Adipocyte (in vitro differentiated cells): ENCODE data around the gene FAM89B.

Experiments used
- DNase-seq: peaks from one replicate; pipeline ENCODE4 v3.0.0-alpha.2; 2015; ENCODE audit warnings: low read depth
- H3K27me3 ChIP-seq: replicated peaks from 2 replicates; pipeline ENCODE4 v1.7.0; 2013; ENCODE audit warnings: mild to moderate bottlenecking, low read length, moderate library complexity; ENCODE audit not compliant: control insufficient read depth, insufficient read depth
- H3K36me3 ChIP-seq: 2 replicates; pipeline ENCODE4 v1.7.0; 2013; ENCODE audit warnings: low read length, mild to moderate bottlenecking, moderate library complexity; ENCODE audit not compliant: control insufficient read depth, insufficient read depth, severe bottlenecking
- H3K4me1 ChIP-seq: 2 replicates; pipeline ENCODE4 v1.7.0; 2013; ENCODE audit warnings: mild to moderate bottlenecking, low read length, moderate library complexity; ENCODE audit not compliant: control insufficient read depth, insufficient read depth
- H3K4me3 ChIP-seq: 2 replicates; pipeline ENCODE4 v1.7.0; 2013; ENCODE audit warnings: mild to moderate bottlenecking, low read length, moderate library complexity
- H3K9ac ChIP-seq: 2 replicates; pipeline ENCODE4 v1.7.0; 2013; ENCODE audit warnings: mild to moderate bottlenecking, low read length, moderate library complexity
- H3K9me3 ChIP-seq: 2 replicates; pipeline ENCODE4 v1.7.0; 2013; ENCODE audit warnings: mild to moderate bottlenecking, low read length, moderate library complexity; ENCODE audit not compliant: control insufficient read depth

FAM89B gene

DNA sequence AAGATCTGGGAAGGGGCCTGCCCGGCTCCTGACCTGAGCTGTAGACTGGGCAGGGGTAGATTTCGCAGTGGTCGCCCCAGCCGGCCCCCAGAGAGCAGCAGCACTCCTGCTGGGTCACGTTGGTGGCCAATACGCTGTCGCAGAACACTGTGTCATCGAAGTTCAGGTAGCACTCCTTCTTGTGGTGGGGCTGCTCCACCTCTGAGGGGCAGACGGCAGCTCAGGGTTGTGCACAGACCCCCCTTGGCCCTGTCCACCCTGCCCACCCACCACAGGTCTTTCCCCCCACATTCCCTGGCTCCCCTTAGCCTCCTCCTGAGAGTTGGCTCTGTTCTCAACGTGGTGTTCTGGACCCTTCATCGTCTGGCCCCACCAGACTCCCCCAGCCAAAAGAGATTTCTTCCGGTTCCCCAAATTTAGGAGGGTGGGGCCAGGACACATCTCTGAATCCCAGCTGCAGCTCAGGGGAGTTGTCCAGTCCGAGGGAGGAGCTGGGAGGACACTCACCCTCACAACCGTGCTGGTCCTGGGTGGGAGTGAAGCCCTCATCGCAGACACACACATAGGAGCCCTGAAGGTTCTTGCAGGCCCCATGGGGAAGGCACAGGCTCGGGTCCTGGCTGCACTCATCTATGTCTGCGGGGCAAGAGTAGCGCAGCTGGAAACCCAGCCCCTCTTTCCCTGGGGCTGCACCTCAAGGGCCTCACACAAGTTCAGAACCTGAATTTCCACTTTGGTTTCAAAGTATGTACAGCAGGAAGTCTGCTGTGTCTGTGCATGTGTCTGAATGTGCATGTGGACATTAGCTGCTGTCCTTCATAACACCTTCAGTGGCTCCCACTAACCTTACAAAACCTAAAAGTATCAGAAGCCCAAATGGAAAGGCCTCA is 31.0 kb upstream of the FAM89B start:
- Histone ChIP-seq H3K9me3 (no peaks in the 10 kb centered on the region), H3K36me3 (peaks cover 26% of the 10 kb centered on the region), H3K4me3 (peak overlapping the region; percentile 80), H3K4me1 (peaks cover 12% of the 10 kb centered on the region), H3K27me3 (no peaks in the 10 kb centered on the region), H3K9ac (peak overlapping the region; percentile 84)
- no peak for DNase-seq

DNA sequence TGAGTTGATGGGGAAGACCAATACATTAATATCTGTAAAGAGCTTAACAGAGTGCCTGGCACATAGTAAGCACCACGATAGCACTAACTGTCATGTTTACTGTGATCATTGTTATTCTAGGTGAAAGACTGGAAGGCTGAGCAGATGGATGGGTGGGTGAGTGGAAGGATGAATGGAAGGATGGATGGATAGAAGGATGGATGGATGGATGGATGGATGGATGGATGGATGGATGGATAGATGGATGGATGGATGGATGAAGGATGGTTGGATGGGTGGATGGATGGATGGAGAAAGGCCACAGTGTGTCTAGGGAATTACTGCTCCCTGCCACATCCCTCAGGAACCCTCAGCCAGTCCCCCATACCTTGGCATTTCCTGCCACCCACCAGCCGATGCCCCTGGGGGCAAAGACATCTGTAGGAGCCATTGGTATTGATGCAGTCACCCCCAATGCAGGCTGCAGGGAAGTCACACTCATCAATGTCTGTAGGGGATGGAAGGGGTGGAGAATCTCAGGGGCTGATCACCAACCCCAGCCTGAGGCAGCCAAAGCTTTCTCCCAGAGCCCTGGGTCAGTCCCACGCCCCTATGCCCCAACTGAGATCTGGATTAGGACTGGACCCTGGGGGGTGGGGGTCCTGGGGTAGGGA is 29.5 kb upstream of the FAM89B start:
- Histone ChIP-seq H3K4me1 (peaks cover 12% of the 10 kb centered on the region), H3K9ac (no peak overlapping the region), H3K27me3 (no peaks in the 10 kb centered on the region), H3K36me3 (peaks cover 12% of the 10 kb centered on the region), H3K4me3 (no peak overlapping the region), H3K9me3 (no peaks in the 10 kb centered on the region)
- DNase-seq, result no peak

DNA sequence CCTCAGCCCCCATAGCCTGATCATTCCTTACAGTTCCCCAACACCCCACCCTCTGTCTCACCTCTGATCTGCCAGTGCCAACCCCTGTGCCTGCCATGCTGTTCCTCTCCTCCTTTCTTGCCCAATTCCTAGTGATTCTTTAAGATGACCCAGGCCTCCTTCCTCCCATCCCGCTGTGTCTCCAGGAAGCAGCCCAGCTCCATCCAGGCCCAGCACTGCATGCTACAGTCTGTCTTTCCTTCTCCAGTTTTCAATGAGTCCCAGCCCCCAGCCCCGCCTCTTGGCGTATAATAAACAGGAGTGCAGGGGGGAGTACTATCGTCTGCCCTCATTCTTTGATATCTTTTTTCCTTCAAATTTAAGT is 26.5 kb upstream of the FAM89B start:
- peaks cover 7% of the 10 kb centered on the region for H3K4me1 ChIP-seq
- H3K9ac ChIP-seq, result no peak overlapping the region
- H3K4me3 ChIP-seq, result no peak overlapping the region
- no peaks in the 10 kb centered on the region for H3K27me3 ChIP-seq
- H3K36me3 ChIP-seq, result peaks cover 11% of the 10 kb centered on the region
- H3K9me3 ChIP-seq, result no peaks in the 10 kb centered on the region
- no peak for DNase-seq

DNA sequence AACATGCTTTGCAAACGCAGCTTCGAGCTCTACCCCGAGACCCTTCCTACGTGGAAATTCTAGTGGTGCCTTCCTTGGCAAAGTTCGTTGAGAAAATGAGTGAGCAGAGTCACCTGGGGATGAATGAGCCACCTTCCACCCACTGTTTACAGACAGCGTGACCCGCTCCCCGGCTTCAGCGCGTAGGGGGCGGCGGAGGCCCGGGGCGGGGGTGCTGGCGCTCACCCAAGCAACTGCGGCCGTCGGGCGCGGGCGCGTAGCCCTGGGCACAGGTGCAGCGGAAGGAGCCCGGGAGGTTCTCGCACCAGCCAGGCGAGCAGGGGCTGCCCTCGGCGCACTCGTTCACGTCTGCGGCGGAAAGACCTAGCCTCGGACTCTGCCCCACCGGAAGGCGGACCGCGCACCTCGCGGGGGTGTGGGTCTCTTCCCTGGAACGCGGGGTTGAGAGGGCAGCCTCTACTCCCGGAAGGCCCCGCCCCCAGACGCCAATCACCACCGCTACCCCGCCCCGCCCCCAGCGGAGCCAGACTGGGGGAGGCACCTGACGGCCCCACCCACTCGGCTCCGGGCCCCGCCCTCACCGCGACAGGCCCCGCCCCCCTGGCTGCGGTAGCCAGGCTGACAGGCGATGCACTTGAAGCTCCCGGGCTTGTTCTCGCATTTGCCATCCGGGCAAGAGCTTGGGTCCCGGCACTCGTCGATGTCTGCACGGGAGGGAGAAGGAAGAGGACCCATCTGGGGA is 25.9 kb upstream of the FAM89B start:
- Histone ChIP-seq H3K4me3 (no peak overlapping the region), H3K36me3 (peaks cover 12% of the 10 kb centered on the region), H3K27me3 (no peaks in the 10 kb centered on the region), H3K9me3 (no peaks in the 10 kb centered on the region), H3K4me1 (peaks cover 2% of the 10 kb centered on the region), H3K9ac (no peak overlapping the region)
- no peak for DNase-seq

DNA sequence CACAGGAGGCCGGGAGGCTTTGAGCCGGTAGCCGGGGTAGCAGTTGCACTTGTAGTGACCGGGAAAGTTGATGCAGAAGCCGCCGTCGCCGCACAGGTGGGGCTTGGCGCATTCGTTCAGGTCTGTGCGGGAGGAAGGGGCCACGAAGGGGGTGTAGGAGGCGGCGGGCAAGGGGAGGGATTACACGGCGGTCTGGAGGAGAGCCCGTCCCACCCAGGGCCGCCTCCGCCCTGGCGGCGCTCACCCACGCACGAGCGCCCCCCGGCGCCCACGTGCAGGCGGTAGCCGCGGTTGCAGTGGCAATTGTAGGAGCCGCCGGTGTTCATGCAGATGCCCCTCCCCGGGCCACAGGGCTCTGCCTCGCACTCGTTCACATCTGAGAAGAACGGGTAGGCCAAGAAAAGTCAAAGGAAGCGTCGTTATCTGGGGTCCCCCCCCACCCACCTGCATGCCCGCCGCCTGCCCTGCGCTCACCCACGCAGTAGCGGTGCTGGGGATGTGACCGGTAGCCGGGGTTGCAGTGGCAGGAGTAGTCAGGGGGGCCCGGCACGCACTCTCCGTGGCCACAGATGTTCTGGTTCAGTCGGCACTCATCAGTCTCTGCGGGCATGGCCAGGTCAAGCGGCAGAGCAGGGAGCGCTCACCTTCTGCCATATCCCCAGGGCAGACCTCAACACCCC is 24.8 kb upstream of the FAM89B start:
- DNase-seq, result no peak
- Histone ChIP-seq H3K9ac (no peak overlapping the region), H3K4me1 (no peaks in the 10 kb centered on the region), H3K27me3 (no peaks in the 10 kb centered on the region), H3K4me3 (no peak overlapping the region), H3K36me3 (peaks cover 20% of the 10 kb centered on the region), H3K9me3 (no peaks in the 10 kb centered on the region)

DNA sequence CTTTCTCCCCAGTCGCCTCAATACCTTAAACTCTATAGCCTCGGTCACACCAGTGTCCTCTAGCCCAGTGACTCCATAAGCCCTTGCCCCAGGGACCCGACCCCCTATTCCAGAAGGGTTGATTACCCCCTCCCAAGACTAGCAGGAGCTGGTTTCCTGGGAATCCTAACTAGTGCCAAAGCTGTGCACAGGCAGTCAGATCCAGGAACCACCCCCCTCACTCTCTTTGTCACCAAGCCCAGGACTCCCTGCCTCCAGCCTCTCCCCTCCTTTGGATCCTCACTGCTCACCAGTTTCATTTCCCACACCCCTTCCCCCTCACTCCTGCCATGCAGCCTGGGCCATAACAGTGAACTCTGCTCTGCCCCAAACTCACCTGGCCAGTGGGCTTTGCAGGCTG is 23.9 kb upstream of the FAM89B start:
- no peak for DNase-seq
- Histone ChIP-seq H3K4me1 (no peaks in the 10 kb centered on the region), H3K36me3 (peaks cover 17% of the 10 kb centered on the region), H3K9ac (no peak overlapping the region), H3K9me3 (no peaks in the 10 kb centered on the region), H3K4me3 (no peak overlapping the region), H3K27me3 (no peaks in the 10 kb centered on the region)

DNA sequence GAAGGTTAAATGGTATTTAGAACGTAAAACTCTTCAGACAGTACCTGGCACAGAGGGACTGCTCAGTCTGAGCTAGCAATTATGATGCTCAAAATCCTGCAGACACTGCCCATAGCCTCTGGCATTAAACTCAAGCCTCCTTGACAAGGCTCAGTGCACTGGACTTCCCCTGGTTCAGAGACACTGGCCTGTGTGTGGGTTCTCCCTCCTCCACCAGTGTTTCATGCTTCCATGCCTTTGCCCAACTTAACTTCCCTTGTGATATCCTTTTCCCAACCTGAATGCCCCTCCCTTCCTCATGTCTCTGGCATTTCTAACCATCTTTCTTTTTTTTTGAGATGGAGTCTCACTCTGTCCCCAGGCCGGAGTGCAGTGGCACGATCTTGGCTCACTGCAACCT is 23.2 kb upstream of the FAM89B start:
- Histone ChIP-seq H3K4me3 (no peak overlapping the region), H3K4me1 (no peaks in the 10 kb centered on the region), H3K27me3 (no peaks in the 10 kb centered on the region), H3K36me3 (peaks cover 17% of the 10 kb centered on the region), H3K9ac (no peak overlapping the region), H3K9me3 (no peaks in the 10 kb centered on the region)
- no peak for DNase-seq

DNA sequence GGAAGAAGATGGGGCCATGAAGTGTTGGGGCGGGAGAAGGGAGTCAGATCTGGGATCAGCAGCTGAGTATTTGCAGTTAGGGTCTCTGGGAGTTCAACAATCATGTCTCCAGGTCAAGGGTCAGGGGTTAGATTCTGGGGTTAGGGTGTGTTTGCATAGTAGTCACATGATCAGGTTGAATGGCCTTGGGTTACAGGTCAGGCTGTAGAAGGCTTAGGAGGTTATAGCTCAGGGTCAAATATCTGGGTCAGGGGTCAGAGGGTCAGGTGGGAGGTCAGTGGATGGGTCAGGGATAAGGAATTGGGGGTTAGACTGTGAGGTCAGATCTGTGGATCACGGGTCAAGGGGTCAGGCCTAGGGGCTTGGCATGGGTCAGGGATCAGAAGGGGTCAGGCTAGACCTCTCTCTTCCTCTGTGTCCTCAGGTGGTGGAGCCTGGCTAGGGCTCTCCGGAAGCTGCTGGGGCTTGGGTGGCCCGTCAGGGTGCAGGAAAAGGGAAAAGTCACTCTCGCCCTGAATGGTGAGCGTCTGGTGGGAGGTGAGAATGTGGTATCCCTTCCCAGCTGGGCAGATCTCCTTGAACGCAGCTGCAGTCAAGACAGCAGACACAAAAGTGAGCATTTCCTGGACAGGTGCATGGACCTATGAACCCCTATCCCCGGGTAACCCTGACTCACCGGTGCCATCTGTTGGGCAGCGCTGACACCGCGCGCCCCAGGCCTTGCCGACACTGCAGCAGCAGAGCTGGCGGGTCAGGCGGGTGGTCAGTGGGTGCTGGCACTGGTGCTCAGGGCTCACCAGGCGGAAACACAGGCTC is 20.6 kb upstream of the FAM89B start:
- Histone ChIP-seq H3K27me3 (no peaks in the 10 kb centered on the region), H3K4me3 (no peak overlapping the region), H3K36me3 (peaks cover 17% of the 10 kb centered on the region), H3K9me3 (no peaks in the 10 kb centered on the region), H3K4me1 (peaks cover 15% of the 10 kb centered on the region), H3K9ac (no peak overlapping the region)
- DNase-seq, result peak; percentile 52

DNA sequence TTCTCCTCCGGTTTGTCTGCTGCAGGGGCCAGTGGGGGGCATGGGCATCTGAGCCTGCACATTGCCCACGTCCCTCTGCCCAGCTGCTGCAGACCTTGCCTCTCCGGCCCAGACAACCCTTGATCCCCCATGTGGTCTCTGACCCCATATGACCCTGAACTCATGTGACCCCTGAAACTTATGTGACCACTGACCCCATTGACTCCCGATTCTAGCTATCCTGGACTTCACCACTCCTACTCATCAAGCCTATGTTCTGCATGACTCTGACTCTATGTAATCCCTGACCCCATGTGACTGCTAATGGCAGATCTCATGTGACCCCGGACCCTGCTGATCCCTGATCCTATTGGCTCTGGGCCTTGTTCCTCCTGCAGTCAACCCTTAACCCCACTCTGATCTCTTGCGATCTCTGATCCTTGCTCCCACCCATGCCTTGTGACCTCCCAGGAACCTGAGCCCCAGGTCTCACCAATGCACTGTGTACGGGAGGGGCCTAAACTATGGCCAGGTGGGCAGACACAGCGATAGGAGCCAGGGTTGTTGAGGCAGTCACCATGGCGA is 19.9 kb upstream of the FAM89B start:
- no peak overlapping the region for H3K4me3 ChIP-seq
- no peaks in the 10 kb centered on the region for H3K9me3 ChIP-seq
- no peaks in the 10 kb centered on the region for H3K27me3 ChIP-seq
- no peak overlapping the region for H3K9ac ChIP-seq
- no peak for DNase-seq
- H3K4me1 ChIP-seq, result peaks cover 21% of the 10 kb centered on the region
- H3K36me3 ChIP-seq, result peaks cover 17% of the 10 kb centered on the region

DNA sequence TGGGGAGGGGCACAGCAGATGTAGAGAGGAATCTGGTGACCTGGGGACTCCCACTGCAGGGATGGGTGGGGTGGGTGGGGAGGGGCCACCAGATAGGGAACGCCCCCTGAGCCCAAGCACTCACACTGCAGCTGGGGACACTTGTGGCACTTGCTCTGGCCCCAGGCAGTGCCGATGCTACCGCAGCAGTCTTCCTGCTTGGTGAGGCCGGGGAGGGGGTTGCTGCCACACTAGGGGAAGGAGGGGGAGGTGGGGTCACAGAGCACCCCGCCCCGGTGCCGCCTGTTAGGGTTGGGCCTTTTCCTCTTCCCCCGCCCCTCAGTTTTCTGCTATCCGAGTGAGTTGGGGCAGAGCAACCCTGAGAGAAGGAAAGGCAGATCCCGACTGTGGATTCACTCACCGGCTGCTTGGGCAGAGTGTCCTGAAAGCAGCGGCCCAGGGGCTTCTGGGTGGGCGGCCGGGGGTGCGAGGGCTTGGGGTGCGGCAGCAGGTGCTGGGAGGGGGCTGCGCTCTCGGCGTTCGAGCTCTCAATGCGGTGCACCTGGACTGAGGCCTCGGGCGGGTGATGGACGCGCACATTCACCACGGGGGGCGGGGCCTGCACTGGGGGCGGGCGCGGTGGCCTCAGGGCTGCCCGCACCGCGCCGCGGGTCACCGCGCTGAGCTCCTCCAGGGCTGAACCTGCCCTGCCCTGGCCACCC is 18.9 kb upstream of the FAM89B start:
- no peak for DNase-seq
- Histone ChIP-seq H3K4me1 (peaks cover 21% of the 10 kb centered on the region), H3K9ac (no peak overlapping the region), H3K4me3 (no peak overlapping the region), H3K9me3 (no peaks in the 10 kb centered on the region), H3K36me3 (peaks cover 16% of the 10 kb centered on the region), H3K27me3 (no peaks in the 10 kb centered on the region)
